H1 (cell line): ENCODE results near the gene CDC5L. TPM values are rescaled to one million over a fixed set of nuclear protein-coding genes. Genes with fewer than 3 reads are reported as not detected.

Experiments
- CTCF ChIA-PET: fragments of 300-600 bp; sonication (Branson Sonifier 250); formaldehyde crosslinking; loops from one replicate; lab custom pipeline; 2021; ENCODE audit not compliant: partially characterized antibody; lab: Charles Lee
- POLR2A ChIA-PET: fragments of 300-600 bp; sonication (Branson Sonifier 250); formaldehyde crosslinking; loops from one replicate; lab custom pipeline; 2021; ENCODE audit warnings: inconsistent platforms; ENCODE audit not compliant: partially characterized antibody; lab: Charles Lee
- DNase-seq, 2 experiments: peaks; one replicate each; pipeline versions ENCODE4 v3.0.0 to v3.0.0-alpha.2; 2010 to 2022; ENCODE audit warnings: low spot score in 2 of 2, low read depth in 1 of 2, mixed read lengths in 1 of 2
- FAIRE-seq: peaks from 2 replicates; lab custom pipeline; 2011; peaks lifted over from hg19 to GRCh38; lab: Jason Lieb, UNC
- H2AFZ ChIP-seq: 2 replicates; pipeline ENCODE4 v1.8.1; 2012; ENCODE audit warnings: low read length, inconsistent platforms
- H2AK5ac ChIP-seq: 2 replicates; pipeline ENCODE4 v1.6.1; 2013; ENCODE audit warnings: low read depth, low read length
- H2BK120ac ChIP-seq: replicated peaks from 2 replicates; pipeline ENCODE3; 2013; ENCODE audit warnings: low read depth, low read length, inconsistent platforms
- H2BK12ac ChIP-seq: 2 replicates; pipeline ENCODE4 v1.6.1; 2013; ENCODE audit warnings: low read depth, low read length
- H2BK15ac ChIP-seq: 2 replicates; pipeline ENCODE4 v1.6.1; 2013; ENCODE audit warnings: low read length
- H2BK20ac ChIP-seq: 2 replicates; pipeline ENCODE4 v1.6.1; 2013; ENCODE audit warnings: low read length
- H2BK5ac ChIP-seq: 2 replicates; pipeline ENCODE4 v1.6.1; 2013; ENCODE audit warnings: low read depth, low read length
- H3K14ac ChIP-seq: 2 replicates; pipeline ENCODE4 v1.6.1; 2013; ENCODE audit warnings: inconsistent platforms; ENCODE audit not compliant: insufficient read length
- H3K18ac ChIP-seq: 2 replicates; pipeline ENCODE4 v1.6.1; 2013; ENCODE audit warnings: low read length; ENCODE audit errors: extremely low read depth
- H3K23ac ChIP-seq: 2 replicates; pipeline ENCODE4 v1.6.1; 2013; ENCODE audit warnings: inconsistent platforms; ENCODE audit not compliant: insufficient read length
- H3K23me2 ChIP-seq: 2 replicates; pipeline ENCODE4 v1.6.1; 2013; ENCODE audit warnings: low read depth, low read length
- H3K27ac ChIP-seq: 2 replicates; pipeline ENCODE4 v1.6.1; 2011; ENCODE audit warnings: low read depth, low read length, inconsistent platforms
- H3K27me3 ChIP-seq, 4 experiments: replicated peaks in 1 of 4; 1 replicate in 1 of 4; 2 replicates in 3 of 4; pipeline versions ENCODE4 v1.6.1 to v1.8.1; 2011 to 2013; ENCODE audit warnings: low read length in 3 of 4, mild to moderate bottlenecking in 3 of 4, inconsistent platforms in 2 of 4, mixed read lengths in 2 of 4, moderate library complexity in 1 of 4; ENCODE audit not compliant: control insufficient read depth in 3 of 4, insufficient read depth in 3 of 4; ENCODE audit errors: extremely low read depth in 1 of 4
- H3K36me3 ChIP-seq, 4 experiments: 2 replicates each; pipeline versions ENCODE4 v1.6.1 to v1.8.1; 2011 to 2013; ENCODE audit warnings: mild to moderate bottlenecking in 4 of 4, low read length in 3 of 4, moderate library complexity in 2 of 4, control low read depth in 1 of 4, inconsistent platforms in 1 of 4; ENCODE audit not compliant: insufficient read depth in 4 of 4, control insufficient read depth in 2 of 4
- H3K4ac ChIP-seq: replicated peaks from 2 replicates; pipeline ENCODE3; 2013; ENCODE audit warnings: low read length, low read depth, mixed read lengths, inconsistent platforms; ENCODE audit not compliant: insufficient read length
- H3K4me1 ChIP-seq, 4 experiments: replicated peaks in 1 of 4; 1 replicate in 1 of 4; 2 replicates in 3 of 4; pipeline versions ENCODE4 v1.6.1 to v1.8.1; 2011 to 2013; ENCODE audit warnings: low read length in 3 of 4, inconsistent platforms in 2 of 4, mixed read lengths in 1 of 4; ENCODE audit not compliant: insufficient read depth in 4 of 4, control insufficient read depth in 3 of 4
- H3K4me2 ChIP-seq, 2 experiments: 2 replicates each; pipeline versions ENCODE4 v1.6.1 to v1.8.1; 2011 to 2013; ENCODE audit warnings: low read depth in 2 of 2, low read length in 2 of 2, control low read depth in 1 of 2, inconsistent platforms in 1 of 2, mild to moderate bottlenecking in 1 of 2; ENCODE audit not compliant: insufficient read depth in 1 of 2
- H3K4me3 ChIP-seq, 4 experiments: fragments of 200-600, 300-600 bp in 1 of 4; sonication (generic), shearing (Covaris generic), sonication (Bioruptor Twin) in 1 of 4; 2 replicates each; pipeline versions ENCODE4 v1.5.1 to v1.8.1; 2011 to 2016; ENCODE audit warnings: low read length in 4 of 4, low read depth in 3 of 4, control low read depth in 2 of 4, inconsistent platforms in 2 of 4, mild to moderate bottlenecking in 2 of 4, mixed read lengths in 1 of 4, moderate library complexity in 1 of 4; ENCODE audit not compliant: insufficient read depth in 2 of 4; ENCODE audit errors: extremely low read depth in 1 of 4
- H3K56ac ChIP-seq: replicated peaks from 2 replicates; pipeline ENCODE3; 2013; ENCODE audit warnings: low read depth, mild to moderate bottlenecking, mixed read lengths, low read length, inconsistent platforms; ENCODE audit not compliant: insufficient read length
- H3K79me1 ChIP-seq: 2 replicates; pipeline ENCODE4 v1.6.1; 2013; ENCODE audit warnings: low read depth, low read length, control low read depth
- H3K79me2 ChIP-seq, 2 experiments: 2 replicates each; pipeline versions ENCODE4 v1.6.1 to v1.8.1; 2012 to 2013; ENCODE audit warnings: low read length in 2 of 2, mild to moderate bottlenecking in 2 of 2, inconsistent platforms in 1 of 2; ENCODE audit not compliant: insufficient read depth in 2 of 2, control insufficient read depth in 1 of 2
- H3K9ac ChIP-seq, 4 experiments: replicated peaks in 1 of 4; 1 replicate in 1 of 4; 2 replicates in 3 of 4; pipeline versions ENCODE4 v1.6.1 to v1.8.1; 2011 to 2013; ENCODE audit warnings: low read depth in 3 of 4, low read length in 3 of 4, control low read depth in 2 of 4, mild to moderate bottlenecking in 2 of 4, moderate library complexity in 2 of 4, inconsistent platforms in 1 of 4; ENCODE audit errors: extremely low read depth in 1 of 4
- H3K9me3 ChIP-seq, 2 experiments: 2 replicates each; pipeline versions ENCODE4 v1.6.1 to v1.8.1; 2012 to 2013; ENCODE audit warnings: mild to moderate bottlenecking in 2 of 2, moderate library complexity in 2 of 2, control low read depth in 1 of 2, inconsistent platforms in 1 of 2, low read depth in 1 of 2, low read length in 1 of 2, mixed read lengths in 1 of 2; ENCODE audit not compliant: insufficient read depth in 2 of 2
- H4K20me1 ChIP-seq, 2 experiments: replicated peaks in 1 of 2; 2 replicates each; pipeline versions ENCODE3 to v1.8.1; 2011 to 2013; ENCODE audit warnings: inconsistent platforms in 2 of 2, low read length in 2 of 2, mild to moderate bottlenecking in 1 of 2; ENCODE audit not compliant: insufficient read depth in 2 of 2, control insufficient read depth in 1 of 2
- H4K5ac ChIP-seq: 2 replicates; pipeline ENCODE4 v1.6.1; 2013; ENCODE audit warnings: low read length, low read depth, mixed read lengths, inconsistent platforms; ENCODE audit not compliant: insufficient read length
- H4K8ac ChIP-seq: 2 replicates; pipeline ENCODE4 v1.8.0; 2013; ENCODE audit warnings: mild to moderate bottlenecking, moderate library complexity, low read length, inconsistent platforms; ENCODE audit not compliant: insufficient read depth; ENCODE audit errors: extremely low read depth
- H4K91ac ChIP-seq: replicated peaks from 2 replicates; pipeline ENCODE3; 2013; ENCODE audit warnings: low read length, mixed read lengths, inconsistent platforms; ENCODE audit not compliant: insufficient read length
- CBX8 ChIP-seq: fragments of 300-800, 300-1000 bp; sonication (generic); IDR thresholded peaks from 2 replicates; pipeline ENCODE4 v1.7.1; 2016; ENCODE audit warnings: low read depth, low read length, borderline replicate concordance
- CEBPB ChIP-seq: IDR thresholded peaks from 2 replicates; pipeline ENCODE4 v1.6.1; 2012; ENCODE audit warnings: low read depth, low read length
- CREB1 ChIP-seq: IDR thresholded peaks from 2 replicates; pipeline ENCODE4 v1.6.1; 2012; ENCODE audit warnings: inconsistent platforms
- EZH2 ChIP-seq: fragments of 200-600 bp; sonication (generic); IDR thresholded peaks from 2 replicates; pipeline ENCODE4 v1.7.1; 2012; ENCODE audit warnings: low read depth, mild to moderate bottlenecking, moderate library complexity, low read length, inconsistent platforms; ENCODE audit not compliant: severe bottlenecking
- POLR2AphosphoS5 ChIP-seq: IDR thresholded peaks from 2 replicates; pipeline ENCODE4 v1.6.1; 2011; ENCODE audit warnings: low read depth, low read length
- RFX5 ChIP-seq: IDR thresholded peaks from 2 replicates; pipeline ENCODE4 v1.6.1; 2011; ENCODE audit warnings: low read depth, low read length, improper control_type of control experiment, borderline replicate concordance
- RNF2 ChIP-seq: fragments of 200-900, 300-1000 bp; sonication (generic); IDR thresholded peaks from 2 replicates; pipeline ENCODE4 v1.7.1; 2016; ENCODE audit warnings: borderline replicate concordance, low read depth, mild to moderate bottlenecking, antibody characterized with exemption, low read length; ENCODE audit not compliant: poor library complexity, severe bottlenecking; ENCODE audit errors: missing control alignments
- SP1 ChIP-seq: IDR thresholded peaks from 2 replicates; pipeline ENCODE4 v1.6.1; 2011; ENCODE audit warnings: low read depth, low read length
- SP4 ChIP-seq: IDR thresholded peaks from 2 replicates; pipeline ENCODE4 v1.6.1; 2012; ENCODE audit warnings: low read length, inconsistent platforms
- SUZ12 ChIP-seq: fragments of 200-600 bp; sonication (generic); IDR thresholded peaks from 2 replicates; pipeline ENCODE4 v1.6.1; 2012; ENCODE audit warnings: mild to moderate bottlenecking, inconsistent platforms, low read length, moderate library complexity, mixed read lengths
- TCF12 ChIP-seq: IDR thresholded peaks from 2 replicates; pipeline ENCODE4 v1.6.1; 2011; ENCODE audit warnings: low read depth, mild to moderate bottlenecking, low read length
- TEAD4 ChIP-seq: IDR thresholded peaks from 2 replicates; pipeline ENCODE4 v1.6.1; 2012; ENCODE audit warnings: low read depth, low read length, inconsistent platforms, mixed read lengths
- WGBS, 2 experiments: shearing (Covaris generic) in 1 of 2; methylation state at CpG; one replicate each; pipeline versions ENCODE4 v1.1.6 to v1.1.7; 2013 to 2015; ENCODE audit warnings: low lambda C conversion rate in 2 of 2, mixed read lengths in 2 of 2, inconsistent platforms in 1 of 2, low coverage in 1 of 2, missing lambda C conversion rate in 1 of 2; ENCODE audit not compliant: insufficient replicate concordance in 2 of 2, insufficient coverage in 1 of 2, insufficient read length in 1 of 2; ENCODE audit errors: extremely low coverage in 1 of 2, missing lambda C conversion rate in 1 of 2; 5-methylcytosine and 5-hydroxymethylcytosine counted together
- polyA plus RNA-seq, 7 experiments: library from polyadenylated mRNA; depleted of rRNA in 3 of 7; stranded (reverse) in 5 of 7; unstranded in 2 of 7; fragments of >200 nt in 5 of 7; fragments of 200-250 nt in 2 of 7; gene quantifications; 1 replicate in 5 of 7; 2 replicates in 1 of 7; 4 replicates in 1 of 7; pipeline versions ENCODE4 v1.2.1 to v1.2.3, GENCODE V29; 2011 to 2013; ENCODE audit warnings: missing spikeins in 2 of 7, mixed read lengths in 2 of 7
- total RNA-seq: library from RNA; stranded (reverse); fragmentation: NEBNext Ultra II Directional; extraction: Animal tissue kit (Norgen Biotek cat#: 25700); gene quantifications from 2 replicates; pipeline ENCODE4 v1.2.1, GENCODE V29; 2021

CDC5L gene
- total and polyA plus RNA-seq, 2 of the 8 experiments (the other 6 are each of a cell fraction or from before 2014, with no cell fraction given): 8.4 to 32.8 TPM

DNA sequence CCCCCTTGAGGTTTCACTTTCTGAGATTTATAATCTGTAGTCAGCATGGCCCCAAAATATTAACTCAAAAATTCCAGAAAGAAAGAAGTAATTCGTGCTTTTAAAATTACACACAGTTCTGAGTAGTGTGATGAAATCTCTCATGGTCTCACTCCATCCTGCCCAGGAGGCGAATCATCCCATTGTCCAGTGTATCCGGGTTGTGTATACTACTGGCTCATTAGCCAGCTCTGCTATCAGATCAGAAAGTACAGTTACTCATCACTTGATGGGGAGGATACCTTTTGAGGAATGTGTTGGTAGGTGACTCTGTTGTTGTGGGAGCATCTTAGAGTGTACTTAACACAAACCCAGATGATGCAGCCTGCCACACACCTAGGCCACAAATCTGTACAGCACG, 65.2 kb downstream of the CDC5L start:
- TF ChIP-seq POLR2AphosphoS5 (no peak), TEAD4 (no peak), EZH2 (no peak), SP1 (no peak), RNF2 (no peak), SP4 (no peak), RFX5 (no peak), CBX8 (no peak), TCF12 (no peak), SUZ12 (no peak), CEBPB (no peak), CREB1 (no peak)
- TF ChIP-seq, all 59 proteins: peak for 0
- no peaks in the 10 kb centered on the region for H3K9me3 ChIP-seq
- H3K79me2 ChIP-seq: no peaks in the 10 kb centered on the region
- H3K9ac ChIP-seq: no peak overlapping the region
- H3K4me3 ChIP-seq: no peak overlapping the region
- no peak overlapping the region for H3K23ac ChIP-seq
- H4K91ac ChIP-seq: no peak overlapping the region
- POLR2A ChIA-PET: interaction anchor here (1.9 kb wide), 1 partner anchor 205 kb away, joined by 5 read pairs; no protein-coding TSS in a partner anchor
- no peak overlapping the region for H4K5ac ChIP-seq
- FAIRE-seq: no peak
- no peak overlapping the region for H3K18ac ChIP-seq
- peaks cover 0 to 5% (median 3%) of the 10 kb centered on the region in 4 experiments; a peak in 4 of 8 replicates for H3K36me3 ChIP-seq
- peaks cover 0 to 2% (median under 1%) of the 10 kb centered on the region in 4 experiments; a peak in 2 of 7 replicates for H3K4me1 ChIP-seq
- no peak for DNase-seq
- H3K27me3 ChIP-seq: no peaks in the 10 kb centered on the region
- no peak overlapping the region for H2BK15ac ChIP-seq
- no peak overlapping the region for H3K27ac ChIP-seq
- no peak overlapping the region for H2BK5ac ChIP-seq
- H4K20me1 ChIP-seq: no peaks in the 10 kb centered on the region
- CTCF ChIA-PET: interaction anchor here (0.9 to 1.2 kb wide), 4 partner anchors 12 to 24 kb away, joined by 3 to 4 read pairs (median 3); no protein-coding TSS in a partner anchor
- H3K4me2 ChIP-seq: no peak overlapping the region
- H2BK20ac ChIP-seq: no peak overlapping the region
- no peak overlapping the region for H3K4ac ChIP-seq
- 93% methylated on average over 4 of the region's 4 CpGs; no CpG with 5 or more reads in 1 of the 2 experiments for WGBS, 2 experiments
- no peaks in the 10 kb centered on the region; the same call in 1 of the 2 replicates for H3K79me1 ChIP-seq
- no peak overlapping the region for H2BK120ac ChIP-seq
- H2AFZ ChIP-seq: no peak overlapping the region
- no peak overlapping the region for H2BK12ac ChIP-seq
- H3K14ac ChIP-seq: no peak overlapping the region
- no peak overlapping the region for H3K56ac ChIP-seq
- no peak overlapping the region for H2AK5ac ChIP-seq
- H4K8ac ChIP-seq: no peak overlapping the region
- no peaks in the 10 kb centered on the region; the same call in 1 of the 2 replicates for H3K23me2 ChIP-seq
